ENCODE data around the gene PLEKHN1.
A peak's percentile ranks its signal among the peaks of the same experiment; 100 is the strongest.

Gene PLEKHN1

GRCh38 chr1:923131-923990 lies 42.9 kb upstream of the PLEKHN1 start, which contains the start of gene SAMD11:
Gene SAMD11, plus strand, starts transcription at chr1:923923. Its CDS starts 509 bp downstream, at chr1:924432.
- WGBS, 2 experiments (ENCODE audit: insufficient coverage in 2 of 2) = 4 to 5% methylated on average over 34 to 53 of the region's 72 CpGs
- Histone ChIP-seq H3K36me3 (ENCODE audit: control insufficient read depth, insufficient read depth, low read length) (no peaks in the 10 kb centered on the region), H3K9me3 (ENCODE audit: control insufficient read depth, low read length) (no peaks in the 10 kb centered on the region), H3K4me3 (ENCODE audit: extremely low read depth, insufficient read depth, low read length, poor library complexity, severe bottlenecking) (peak within 1 kb of the TSS; percentile 62), H3K4me1 (ENCODE audit: control insufficient read depth, insufficient read depth, low read length, poor library complexity, severe bottlenecking) (peaks cover 26% of the 10 kb centered on the region), H3K27ac (ENCODE audit: low read depth, low read length, severe bottlenecking) (no peak within 1 kb of the TSS)

- H3K4me3 ChIP-seq (ENCODE audit: extremely low read depth, insufficient read depth, low read length, poor library complexity, severe bottlenecking) = peak overlapping the region; percentile 62
- no peaks in the 10 kb centered on the region for H3K9me3 ChIP-seq (ENCODE audit: control insufficient read depth, low read length)
- 0% methylated on average over 78 to 79 of the region's 98 CpGs for WGBS, 2 experiments (ENCODE audit: insufficient coverage in 2 of 2)
- H3K4me1 ChIP-seq (ENCODE audit: control insufficient read depth, insufficient read depth, low read length, poor library complexity, severe bottlenecking) = peaks cover 26% of the 10 kb centered on the region
- no peak overlapping the region for H3K27ac ChIP-seq (ENCODE audit: low read depth, low read length, severe bottlenecking)
- no peaks in the 10 kb centered on the region for H3K36me3 ChIP-seq (ENCODE audit: control insufficient read depth, insufficient read depth, low read length)
These were observed 42.2 kb upstream of the PLEKHN1 start for GRCh38 chr1:923991-924655.

DNA sequence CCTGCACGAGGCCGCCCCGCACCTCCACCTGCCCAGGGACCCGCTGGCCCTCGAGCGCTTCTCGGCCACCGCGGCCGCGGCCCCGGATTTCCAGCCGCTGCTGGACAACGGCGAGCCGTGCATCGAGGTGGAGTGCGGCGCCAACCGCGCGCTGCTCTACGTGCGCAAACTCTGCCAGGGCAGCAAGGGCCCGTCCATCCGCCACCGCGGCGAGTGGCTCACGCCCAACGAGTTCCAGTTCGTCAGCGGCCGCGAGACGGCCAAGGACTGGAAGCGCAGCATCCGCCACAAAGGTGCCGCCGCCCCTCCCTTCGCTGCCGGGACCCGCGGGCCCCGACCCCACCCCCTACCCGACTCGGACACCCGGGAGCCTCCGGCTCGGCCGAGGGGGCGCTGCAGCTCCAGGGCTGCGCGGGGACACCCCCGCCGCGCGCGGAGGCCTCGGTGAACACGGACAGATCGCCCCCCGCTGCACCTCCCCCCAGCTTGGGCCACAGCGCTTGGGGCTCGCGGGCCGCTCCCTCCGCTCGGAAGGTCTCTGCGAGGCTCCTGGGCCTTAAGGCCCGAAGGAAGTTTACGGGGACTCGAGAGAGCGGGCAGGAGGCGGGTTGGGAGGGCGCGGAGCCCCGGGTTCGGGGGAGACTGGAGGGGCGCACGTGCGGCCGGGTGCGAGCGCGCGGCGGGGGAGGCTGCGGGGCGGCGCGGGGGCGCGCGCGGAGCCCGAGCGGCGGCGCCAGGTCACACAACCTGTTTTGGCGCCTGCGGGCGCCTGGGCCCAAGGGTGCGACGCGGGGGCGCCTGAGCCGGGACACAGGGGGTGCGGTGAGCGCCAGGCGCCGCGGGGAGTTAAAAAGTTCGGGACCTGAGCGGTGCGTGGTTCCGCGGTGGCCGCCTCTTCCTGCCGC lies 41.4 kb upstream of the PLEKHN1 start:
- Histone ChIP-seq H3K36me3 (ENCODE audit: control insufficient read depth, insufficient read depth, low read length) (peaks cover under 1% of the 10 kb centered on the region), H3K9me3 (ENCODE audit: control insufficient read depth, low read length) (no peaks in the 10 kb centered on the region), H3K4me3 (ENCODE audit: extremely low read depth, insufficient read depth, low read length, poor library complexity, severe bottlenecking) (peak overlapping the region; percentile 62), H3K27ac (ENCODE audit: low read depth, low read length, severe bottlenecking) (no peak overlapping the region), H3K4me1 (ENCODE audit: control insufficient read depth, insufficient read depth, low read length, poor library complexity, severe bottlenecking) (peaks cover 26% of the 10 kb centered on the region)
- WGBS, 2 experiments (ENCODE audit: insufficient coverage in 2 of 2) = 0 to 1% methylated on average over 64 to 70 of the region's 120 CpGs

DNA sequence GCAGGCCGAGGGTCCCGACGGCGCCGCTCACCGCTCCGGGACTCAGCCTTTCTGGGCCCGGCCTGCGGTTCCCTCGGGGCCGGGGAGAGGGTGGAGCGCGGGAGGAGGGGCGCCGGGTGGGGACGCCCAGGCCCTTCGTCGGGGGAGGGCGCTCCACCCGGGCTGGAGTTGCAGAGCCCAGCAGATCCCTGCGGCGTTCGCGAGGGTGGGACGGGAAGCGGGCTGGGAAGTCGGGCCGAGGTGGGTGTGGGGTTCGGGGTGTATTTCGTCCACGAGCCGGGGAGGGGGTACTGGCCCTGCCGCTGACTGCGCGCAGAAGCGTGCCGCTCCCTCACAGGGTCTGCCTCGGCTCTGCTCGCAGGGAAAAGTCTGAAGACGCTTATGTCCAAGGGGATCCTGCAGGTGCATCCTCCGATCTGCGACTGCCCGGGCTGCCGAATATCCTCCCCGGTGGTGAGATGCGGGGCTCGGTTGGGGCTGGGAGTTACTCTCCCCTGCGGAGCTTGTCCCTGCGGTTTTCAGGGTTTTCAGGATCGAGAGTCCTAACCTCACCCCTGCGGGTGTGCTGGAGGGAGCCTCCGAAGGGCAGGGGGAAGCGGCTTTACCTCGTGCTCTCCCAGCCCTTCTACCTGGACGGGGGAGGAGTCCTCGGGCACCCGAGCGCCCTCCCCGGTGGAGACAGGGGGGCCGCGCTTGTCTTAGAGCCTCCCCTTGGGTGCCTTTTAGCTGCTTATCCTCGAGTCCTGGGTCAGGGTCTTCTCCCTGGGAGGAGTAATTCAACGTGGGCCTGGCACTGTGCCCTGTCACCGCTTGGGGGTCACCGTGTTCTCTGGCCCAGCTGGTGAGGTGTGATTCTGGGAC lies 40.5 kb upstream of the PLEKHN1 start:
- H3K27ac ChIP-seq (ENCODE audit: low read depth, low read length, severe bottlenecking) = no peak overlapping the region
- peaks cover 18% of the 10 kb centered on the region for H3K4me1 ChIP-seq (ENCODE audit: control insufficient read depth, insufficient read depth, low read length, poor library complexity, severe bottlenecking)
- peaks cover 9% of the 10 kb centered on the region for H3K36me3 ChIP-seq (ENCODE audit: control insufficient read depth, insufficient read depth, low read length)
- peak overlapping the region; percentile 62 for H3K4me3 ChIP-seq (ENCODE audit: extremely low read depth, insufficient read depth, low read length, poor library complexity, severe bottlenecking)
- WGBS, 2 experiments (ENCODE audit: insufficient coverage in 2 of 2) = 5% methylated on average over 54 to 63 of the region's 65 CpGs
- no peaks in the 10 kb centered on the region for H3K9me3 ChIP-seq (ENCODE audit: control insufficient read depth, low read length)

DNA sequence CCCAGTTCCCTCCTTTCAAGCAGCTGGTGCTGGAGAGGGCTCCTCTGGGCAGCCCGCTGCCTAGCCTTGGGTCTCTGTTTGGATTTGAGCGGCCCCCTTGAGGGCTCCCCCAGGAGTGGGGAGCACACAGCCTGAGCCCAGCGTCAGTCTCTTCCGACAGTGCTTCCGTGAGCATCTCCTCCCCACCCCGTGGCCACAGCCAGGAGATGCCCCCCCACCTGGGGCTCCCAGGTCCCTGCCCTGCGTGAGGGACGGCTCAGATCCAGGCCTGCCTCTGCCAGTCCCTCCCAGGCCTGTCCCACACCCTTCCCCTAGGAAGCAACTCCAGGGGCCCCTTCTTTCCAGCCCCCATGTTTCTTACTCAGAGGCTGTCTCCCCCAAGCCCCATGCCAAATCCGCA lies 39.0 kb upstream of the PLEKHN1 start:
- H3K4me1 ChIP-seq (ENCODE audit: control insufficient read depth, insufficient read depth, low read length, poor library complexity, severe bottlenecking) = peaks cover 11% of the 10 kb centered on the region
- WGBS, 2 experiments (ENCODE audit: insufficient coverage in 2 of 2) = 69 to 75% methylated on average over 5 to 8 of the region's 9 CpGs
- no peak overlapping the region for H3K27ac ChIP-seq (ENCODE audit: low read depth, low read length, severe bottlenecking)

DNA sequence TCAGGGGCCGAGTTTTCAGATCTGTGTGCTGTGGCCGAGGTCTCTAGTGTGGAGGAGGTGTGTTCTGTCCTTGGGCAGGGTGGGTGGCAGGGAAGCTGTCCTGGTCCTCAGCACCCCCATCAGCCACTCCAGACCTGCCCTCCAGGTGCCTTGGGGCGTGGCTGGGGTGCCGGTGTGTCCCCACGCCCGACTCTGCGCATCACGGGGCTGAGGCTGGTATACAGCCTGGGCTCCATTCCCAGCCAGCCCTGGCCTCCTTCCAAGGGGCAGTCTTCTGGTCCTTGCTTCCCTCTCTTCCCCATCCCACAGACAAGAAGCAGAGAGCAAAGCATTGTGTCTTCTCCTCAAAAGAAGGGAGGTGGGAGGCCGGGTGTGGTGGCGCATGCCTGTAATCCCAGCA lies 38.5 kb upstream of the PLEKHN1 start:
- no peak overlapping the region for H3K27ac ChIP-seq (ENCODE audit: low read depth, low read length, severe bottlenecking)
- H3K36me3 ChIP-seq (ENCODE audit: control insufficient read depth, insufficient read depth, low read length) = peaks cover 10% of the 10 kb centered on the region
- no peak overlapping the region for H3K4me3 ChIP-seq (ENCODE audit: extremely low read depth, insufficient read depth, low read length, poor library complexity, severe bottlenecking)
- peaks cover 11% of the 10 kb centered on the region for H3K4me1 ChIP-seq (ENCODE audit: control insufficient read depth, insufficient read depth, low read length, poor library complexity, severe bottlenecking)
- H3K9me3 ChIP-seq (ENCODE audit: control insufficient read depth, low read length) = no peaks in the 10 kb centered on the region
- WGBS, 2 experiments (ENCODE audit: insufficient coverage in 2 of 2) = 86 to 90% methylated on average over 4 to 8 of the region's 10 CpGs

More for the DNA sequence above, 39.0 kb upstream of the PLEKHN1 start:
- peaks cover 10% of the 10 kb centered on the region for H3K36me3 ChIP-seq (ENCODE audit: control insufficient read depth, insufficient read depth, low read length)
- no peak overlapping the region for H3K4me3 ChIP-seq (ENCODE audit: extremely low read depth, insufficient read depth, low read length, poor library complexity, severe bottlenecking)
- H3K9me3 ChIP-seq (ENCODE audit: control insufficient read depth, low read length) = no peaks in the 10 kb centered on the region

GRCh38 chr1:928825-929661 lies 37.2 kb upstream of the PLEKHN1 start:
- WGBS, 2 experiments (ENCODE audit: insufficient coverage in 2 of 2) = 78 to 85% methylated on average over 35 to 37 of the region's 40 CpGs
- Histone ChIP-seq H3K4me3 (ENCODE audit: extremely low read depth, insufficient read depth, low read length, poor library complexity, severe bottlenecking) (no peak overlapping the region), H3K9me3 (ENCODE audit: control insufficient read depth, low read length) (no peaks in the 10 kb centered on the region), H3K36me3 (ENCODE audit: control insufficient read depth, insufficient read depth, low read length) (peaks cover 10% of the 10 kb centered on the region), H3K27ac (ENCODE audit: low read depth, low read length, severe bottlenecking) (no peak overlapping the region), H3K4me1 (ENCODE audit: control insufficient read depth, insufficient read depth, low read length, poor library complexity, severe bottlenecking) (peaks cover 9% of the 10 kb centered on the region)

DNA sequence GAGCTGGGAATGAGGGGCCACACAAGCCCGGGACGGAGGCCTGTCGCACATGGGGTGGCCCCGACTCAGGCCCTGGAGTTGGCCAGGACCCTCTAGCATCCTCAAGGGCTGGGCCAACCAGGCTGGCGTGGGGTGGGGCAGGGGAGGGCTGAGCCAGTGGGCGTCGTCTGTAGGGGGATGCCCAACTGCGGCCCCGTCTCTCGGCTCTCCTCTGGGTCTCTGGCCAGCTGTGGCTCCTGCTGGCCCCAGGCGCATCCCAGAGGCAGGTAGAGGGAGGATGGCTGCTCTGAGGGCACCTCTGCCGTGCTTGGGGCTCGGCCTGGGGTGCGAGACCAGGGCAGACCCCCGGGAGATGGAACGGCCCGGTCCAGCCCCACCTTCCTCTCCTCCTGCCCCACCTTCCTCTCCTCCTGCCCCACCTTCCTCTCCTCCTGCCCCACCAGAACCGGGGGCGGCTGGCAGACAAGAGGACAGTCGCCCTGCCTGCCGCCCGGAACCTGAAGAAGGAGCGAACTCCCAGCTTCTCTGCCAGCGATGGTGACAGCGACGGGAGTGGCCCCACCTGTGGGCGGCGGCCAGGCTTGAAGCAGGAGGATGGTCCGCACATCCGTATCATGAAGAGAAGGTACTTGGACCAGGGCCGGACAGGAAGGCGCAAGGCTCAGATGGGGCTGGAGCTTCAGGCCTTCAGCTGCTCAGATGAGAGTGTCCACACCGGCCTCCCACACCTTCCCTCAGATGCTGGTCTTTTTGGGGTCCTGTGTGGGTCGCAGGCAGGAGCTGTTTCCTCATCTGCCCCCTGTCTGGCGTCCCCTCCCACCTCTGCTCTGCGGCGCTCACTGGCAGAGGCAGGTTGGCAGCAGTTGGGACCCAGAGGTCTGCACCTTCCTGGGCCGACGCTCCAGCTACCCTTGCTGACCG lies 36.3 kb upstream of the PLEKHN1 start:
- Histone ChIP-seq H3K9me3 (ENCODE audit: control insufficient read depth, low read length) (no peaks in the 10 kb centered on the region), H3K36me3 (ENCODE audit: control insufficient read depth, insufficient read depth, low read length) (peaks cover 10% of the 10 kb centered on the region), H3K4me1 (ENCODE audit: control insufficient read depth, insufficient read depth, low read length, poor library complexity, severe bottlenecking) (peaks cover 10% of the 10 kb centered on the region), H3K4me3 (ENCODE audit: extremely low read depth, insufficient read depth, low read length, poor library complexity, severe bottlenecking) (no peak overlapping the region), H3K27ac (ENCODE audit: low read depth, low read length, severe bottlenecking) (no peak overlapping the region)
- WGBS, 2 experiments (ENCODE audit: insufficient coverage in 2 of 2) = 88 to 89% methylated on average over 28 to 34 of the region's 40 CpGs
